Myometrial cell (primary cell): Measurements from ENCODE around the gene DKK3. TPM values are rescaled to one million over a fixed set of nuclear protein-coding genes. Genes with fewer than 3 reads are reported as not detected.

ENCODE experiments used
- total RNA-seq: library from RNA; depleted of rRNA; stranded (reverse); fragments of >200 nt; gene quantifications from 2 replicates; pipeline ENCODE4 v1.2.3, GENCODE V29; 2015

Gene DKK3
- total RNA-seq, result 211 and 334 TPM in 2 replicates

GRCh38 chr11:12007769-12008737, at the start of gene DKK3:
DKK3 (minus strand) TSS chr11:12008626; CDS start chr11:12008582, 44 bp downstream.

Other genes with a start within 250 kb of the DKK3 start
- 26.8 and 40.9 TPM in 2 replicates for gene USP47, start 166.7 kb downstream of the DKK3 start, total RNA-seq
- gene MICAL2, start 102.0 kb upstream of the DKK3 start, total RNA-seq, result 134 and 162 TPM in 2 replicates